Hippocampal formation (tissue), 2 donors: Measurements from ENCODE around the gene CASK.

ENCODE experiments used
- DNase-seq, 2 donors: peaks; one replicate each; lab custom pipeline; 2025; lab: John Stamatoyannopoulos, UW

CASK gene

DNA sequence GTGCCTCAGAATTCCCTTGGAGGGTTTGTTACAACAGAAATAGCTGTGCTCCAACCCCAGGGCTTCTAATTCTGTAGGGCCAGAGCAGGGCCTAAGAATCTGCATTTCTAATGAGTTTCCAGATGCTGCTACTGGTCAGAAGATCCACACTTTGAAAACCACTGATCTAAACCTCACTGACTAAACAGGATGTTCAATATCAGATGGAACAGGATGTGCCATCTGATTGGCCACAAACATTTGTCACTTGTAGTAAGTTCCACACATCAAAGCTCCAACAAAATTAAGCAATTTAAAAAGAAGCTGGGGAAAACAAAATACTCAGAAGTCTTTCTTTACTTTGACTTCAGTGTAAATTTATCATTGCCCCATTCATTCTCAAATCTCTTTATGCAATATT, 14.3 kb downstream of the CASK start:
- no peak for DNase-seq

DNA sequence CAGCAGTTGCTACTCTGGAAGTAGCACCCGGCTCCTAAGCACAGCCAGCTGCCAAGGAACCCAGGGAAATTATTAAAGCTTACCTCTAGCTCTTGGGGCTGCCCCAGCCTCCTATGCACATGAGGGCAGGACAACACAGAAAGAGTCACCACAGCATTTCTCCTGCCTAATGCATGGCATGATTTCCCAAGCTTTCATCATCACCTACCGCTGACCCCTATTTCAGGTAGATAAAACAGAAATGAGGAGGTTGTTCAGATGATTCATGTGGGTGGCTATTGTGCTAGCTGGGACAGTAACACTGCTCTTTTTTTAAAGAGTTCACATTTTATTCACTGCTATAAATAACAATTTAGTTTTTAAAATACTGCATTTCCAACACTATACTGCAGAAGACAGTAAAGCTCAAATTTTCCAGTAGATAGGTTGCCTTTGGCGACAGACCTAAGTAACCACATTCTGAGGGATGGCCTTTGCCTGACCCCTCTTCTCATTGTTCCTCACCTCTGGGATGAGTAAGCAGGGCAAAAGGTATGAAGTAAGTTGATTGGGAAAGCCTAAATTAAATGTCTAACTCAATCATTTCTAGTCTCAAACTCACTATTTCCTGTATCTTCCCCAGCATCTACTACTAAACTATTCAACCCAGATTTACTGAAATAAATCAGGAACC, 16.7 kb downstream of the CASK start:
- no peak for DNase-seq

DNA sequence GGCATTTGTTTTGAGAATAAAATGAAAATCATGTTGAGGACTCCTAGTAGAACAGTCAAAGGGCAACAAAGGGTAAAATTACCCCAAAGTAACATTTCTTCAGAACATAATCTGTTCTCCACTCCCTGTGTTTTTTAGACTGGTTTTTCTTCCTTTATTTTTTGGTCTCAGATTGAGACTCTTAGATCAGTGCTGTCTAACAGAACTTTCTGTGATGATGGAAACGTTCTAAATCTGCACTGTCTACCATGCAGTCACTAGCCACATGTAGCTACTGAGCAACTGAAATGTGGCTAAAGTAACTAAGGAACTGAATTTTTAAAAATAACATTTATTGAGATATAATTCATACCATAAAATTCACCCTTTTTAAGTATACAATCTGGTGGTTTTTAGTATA, 19.8 kb downstream of the CASK start:
- no peak for DNase-seq

DNA sequence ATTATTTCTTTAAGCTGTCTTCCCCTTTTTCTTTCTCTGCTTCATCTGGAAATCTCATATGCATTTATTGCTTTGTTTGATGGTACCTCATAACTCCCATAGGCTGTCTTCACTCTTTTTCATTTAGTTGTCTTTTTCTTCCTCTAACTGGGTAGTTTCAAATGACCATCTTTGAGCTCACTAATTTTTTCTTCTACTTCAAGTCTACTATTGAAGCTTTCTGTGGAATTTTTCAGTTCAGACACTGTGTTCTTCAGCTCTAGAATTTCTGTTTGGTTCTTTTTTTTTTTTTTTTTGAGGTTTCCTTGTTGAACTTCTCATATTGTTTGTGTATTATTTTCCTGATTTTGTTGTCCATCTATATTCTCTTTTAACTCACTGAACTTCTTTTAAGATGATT, 23.0 kb downstream of the CASK start:
- DNase-seq = no peak

DNA sequence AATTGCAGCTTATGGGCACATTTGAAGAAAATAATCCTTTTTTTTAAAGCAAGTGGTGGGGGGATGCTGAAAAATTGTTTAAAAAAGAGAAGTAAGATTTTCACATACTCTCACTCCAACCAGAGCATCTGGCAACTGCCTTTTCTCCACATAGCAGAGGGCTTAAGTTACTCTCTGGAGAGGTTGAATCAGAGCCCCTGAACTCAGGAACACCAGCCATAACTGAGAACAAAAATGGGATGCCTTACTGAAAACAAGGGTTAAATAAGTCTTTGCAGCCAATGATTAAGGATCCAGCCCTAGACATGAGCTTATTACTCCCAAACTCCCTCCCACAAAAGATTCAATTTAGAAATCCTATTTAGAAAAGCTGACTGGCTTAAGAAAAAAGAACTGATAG, 27.5 kb downstream of the CASK start:
- DNase-seq = no peak

DNA sequence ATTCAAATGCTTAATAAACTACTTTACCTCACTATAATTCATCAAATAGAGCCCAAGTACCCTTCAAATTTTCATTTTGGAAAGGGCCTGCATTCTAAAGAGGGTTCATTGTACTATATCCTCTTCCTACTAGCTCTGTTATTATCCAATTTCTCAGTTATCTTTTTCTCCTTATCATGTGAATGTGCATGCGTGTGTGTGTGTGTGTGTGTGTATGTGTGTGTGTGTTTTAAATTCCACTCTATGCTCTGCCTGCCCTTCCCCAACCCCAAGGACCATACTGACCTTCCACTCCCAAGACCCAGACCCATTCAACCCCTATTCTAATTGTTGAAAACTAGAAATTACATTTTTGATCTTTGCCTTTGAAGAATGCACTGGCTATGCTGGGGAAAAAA, 33.3 kb downstream of the CASK start:
- DNase-seq = no peak

DNA sequence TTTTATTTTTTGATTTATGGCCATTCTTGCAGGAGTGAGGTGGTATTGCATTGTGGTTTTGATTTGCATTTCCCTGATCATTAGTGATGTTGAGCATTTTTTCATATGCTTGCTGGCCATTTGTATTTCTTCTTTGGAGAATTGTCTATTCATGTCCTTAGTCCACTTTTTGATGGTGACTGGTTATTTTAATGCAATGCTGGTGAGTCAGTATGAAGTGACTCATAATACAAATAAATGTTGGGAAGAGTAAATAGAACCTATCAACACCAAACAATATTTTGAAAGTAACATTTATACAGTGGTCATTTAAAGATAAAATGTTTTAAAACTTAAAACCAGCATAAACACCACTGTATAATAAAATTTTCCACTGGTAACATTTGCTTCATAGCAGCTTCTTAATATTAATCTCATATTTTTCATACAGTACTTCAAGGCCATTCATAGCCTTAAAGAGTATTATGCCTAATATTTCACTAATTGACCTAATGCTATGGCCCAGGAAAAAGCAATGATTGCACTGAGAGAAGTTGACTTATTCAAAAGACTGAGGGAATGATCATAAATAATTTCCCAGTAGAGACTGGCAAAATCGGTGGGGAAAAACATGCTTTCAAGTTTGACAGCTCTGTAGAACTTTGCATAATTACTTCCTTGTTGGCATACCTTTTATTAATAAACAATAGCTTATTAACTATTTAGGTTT, 33.9 kb downstream of the CASK start:
- DNase-seq = no peak

DNA sequence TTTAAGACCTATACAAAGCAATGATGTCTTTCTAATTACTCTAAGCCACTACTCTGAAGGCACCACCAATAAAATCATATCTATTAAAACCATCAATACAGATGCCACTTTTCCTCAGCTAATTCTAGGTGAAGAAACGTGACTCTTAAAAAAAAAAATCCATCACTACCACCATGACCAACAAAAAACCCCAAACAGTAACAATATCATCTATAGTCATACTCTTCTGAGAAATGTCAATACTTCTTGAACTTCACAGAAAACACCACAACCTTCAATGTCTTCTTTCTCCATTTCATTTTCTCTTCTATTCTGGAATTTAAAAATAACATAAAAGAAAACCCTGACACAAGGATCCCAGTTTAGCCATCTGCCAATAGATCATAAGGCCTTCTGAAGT, 35.7 kb downstream of the CASK start:
- DNase-seq = no peak

DNA sequence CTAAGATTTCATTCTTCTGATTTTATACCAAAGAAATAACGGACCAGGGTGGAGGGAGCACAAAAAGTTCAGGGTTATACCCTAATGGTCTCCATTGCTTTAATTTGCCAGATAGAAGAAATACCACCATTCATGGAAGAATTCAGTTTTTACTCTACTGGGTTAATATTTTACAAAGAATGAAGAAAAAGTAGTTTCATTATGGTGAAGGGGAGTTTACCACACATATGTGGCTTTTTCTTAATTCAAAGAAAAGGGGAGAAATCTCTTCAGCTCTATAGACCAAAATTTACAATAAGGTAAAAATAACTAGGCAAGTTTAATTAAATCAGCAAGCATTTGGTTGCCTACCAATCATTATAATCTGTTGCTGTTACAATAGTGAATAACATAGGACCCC, 37.6 kb downstream of the CASK start:
- no peak for DNase-seq

DNA sequence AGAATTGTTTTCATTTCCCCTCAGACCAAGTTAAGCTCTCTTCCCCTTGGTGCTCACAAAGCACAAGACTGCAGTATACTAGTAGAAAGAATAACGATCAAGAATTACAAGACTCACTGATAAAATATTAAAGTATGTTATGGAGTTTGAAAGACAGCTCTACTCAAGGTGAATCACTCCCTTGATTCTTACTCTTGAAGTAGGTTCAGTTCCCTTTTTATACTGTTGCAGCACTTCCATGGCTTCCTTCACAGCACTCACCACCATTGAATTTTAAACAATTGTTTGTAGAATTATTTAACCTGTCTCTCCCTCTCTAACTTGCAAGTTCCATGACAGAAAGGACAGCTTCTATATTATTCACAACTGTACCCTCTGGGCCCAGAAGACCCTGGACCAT, 42.2 kb downstream of the CASK start:
- DNase-seq = no peak

DNA sequence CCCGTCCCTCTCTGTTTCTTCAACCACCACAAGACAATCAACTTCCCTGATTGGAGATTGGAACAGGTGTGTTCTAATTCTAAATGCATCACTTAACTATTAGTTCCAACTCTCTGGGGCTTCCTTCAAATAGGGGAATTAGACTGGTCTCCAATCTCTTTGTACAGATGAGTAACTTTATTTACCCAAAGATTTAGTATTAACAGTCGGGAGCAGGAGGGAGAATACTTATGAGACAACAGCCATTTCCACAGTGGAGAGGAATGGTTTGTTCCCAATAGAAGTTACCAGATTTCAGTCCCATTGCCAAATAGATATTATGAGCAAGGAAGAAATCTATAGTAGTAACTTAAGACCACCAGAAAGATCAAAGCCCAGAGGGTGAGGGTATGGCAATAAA, 46.2 kb downstream of the CASK start:
- no peak for DNase-seq

DNA sequence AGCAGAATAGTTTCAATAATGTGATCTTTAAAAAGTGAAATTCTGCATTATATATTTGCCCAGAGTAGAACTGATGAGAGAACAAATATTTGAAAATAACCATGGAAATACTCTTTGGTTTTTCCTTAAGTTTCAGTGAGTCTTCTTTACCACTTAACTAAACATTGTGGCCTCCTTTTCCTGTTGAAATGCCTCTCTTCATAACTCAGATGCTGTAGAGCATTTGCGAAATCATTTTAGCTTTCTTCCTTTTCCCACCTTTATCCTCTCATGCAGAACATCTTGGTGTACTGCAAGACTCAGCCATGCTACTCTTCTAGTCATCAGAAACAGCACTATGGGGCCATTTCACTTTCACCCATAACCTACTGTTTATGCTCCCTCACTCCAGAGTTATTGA, 48.2 kb downstream of the CASK start:
- no peak for DNase-seq

DNA sequence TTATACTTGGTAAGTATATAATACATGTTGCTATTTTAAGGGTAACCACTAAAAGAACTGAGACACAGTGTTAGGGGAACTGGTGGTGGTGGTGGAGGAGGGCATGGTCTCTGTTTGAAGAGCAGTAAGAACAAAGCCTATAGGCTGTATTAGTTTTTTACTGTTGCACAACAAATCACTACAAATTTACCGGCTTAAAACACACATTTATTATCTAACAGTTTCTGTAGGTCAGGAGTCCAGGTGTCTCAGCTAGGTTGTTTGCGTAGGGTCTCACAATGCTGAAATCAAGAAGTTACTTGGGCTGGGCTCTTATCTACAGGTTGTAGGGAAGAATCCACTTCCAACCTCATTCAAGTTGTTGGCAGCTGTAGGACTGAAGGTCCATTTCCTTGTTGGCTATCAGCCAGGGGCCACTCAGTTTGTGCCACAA, 52.6 kb downstream of the CASK start:
- DNase-seq = no peak

DNA sequence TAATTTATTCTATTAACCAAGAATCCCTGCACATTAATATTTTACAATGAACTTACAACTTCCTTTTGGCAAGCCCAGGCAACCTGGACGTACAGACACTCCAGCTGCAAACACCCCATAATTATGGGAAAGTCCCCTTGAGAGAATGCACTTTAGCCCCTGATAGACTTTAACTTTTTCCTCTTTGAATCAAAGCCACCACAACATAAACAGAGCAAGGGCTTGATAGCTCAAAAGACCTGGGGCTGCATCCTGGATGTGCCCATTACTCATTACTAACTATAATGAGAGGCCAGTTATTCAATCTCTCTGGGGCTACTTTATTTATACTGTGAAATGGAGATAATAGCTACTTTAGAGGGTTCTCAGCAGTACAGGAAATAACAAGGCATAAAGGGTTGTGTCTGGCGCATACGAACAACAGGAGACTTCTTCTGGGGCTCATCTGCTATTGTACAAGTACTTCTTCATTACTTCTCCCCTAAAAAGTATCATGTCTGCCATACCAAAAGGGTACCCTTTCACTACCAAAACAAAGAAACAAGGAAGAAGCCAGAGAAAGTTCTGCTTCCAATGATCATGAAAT, 54.9 kb downstream of the CASK start:
- no peak for DNase-seq

DNA sequence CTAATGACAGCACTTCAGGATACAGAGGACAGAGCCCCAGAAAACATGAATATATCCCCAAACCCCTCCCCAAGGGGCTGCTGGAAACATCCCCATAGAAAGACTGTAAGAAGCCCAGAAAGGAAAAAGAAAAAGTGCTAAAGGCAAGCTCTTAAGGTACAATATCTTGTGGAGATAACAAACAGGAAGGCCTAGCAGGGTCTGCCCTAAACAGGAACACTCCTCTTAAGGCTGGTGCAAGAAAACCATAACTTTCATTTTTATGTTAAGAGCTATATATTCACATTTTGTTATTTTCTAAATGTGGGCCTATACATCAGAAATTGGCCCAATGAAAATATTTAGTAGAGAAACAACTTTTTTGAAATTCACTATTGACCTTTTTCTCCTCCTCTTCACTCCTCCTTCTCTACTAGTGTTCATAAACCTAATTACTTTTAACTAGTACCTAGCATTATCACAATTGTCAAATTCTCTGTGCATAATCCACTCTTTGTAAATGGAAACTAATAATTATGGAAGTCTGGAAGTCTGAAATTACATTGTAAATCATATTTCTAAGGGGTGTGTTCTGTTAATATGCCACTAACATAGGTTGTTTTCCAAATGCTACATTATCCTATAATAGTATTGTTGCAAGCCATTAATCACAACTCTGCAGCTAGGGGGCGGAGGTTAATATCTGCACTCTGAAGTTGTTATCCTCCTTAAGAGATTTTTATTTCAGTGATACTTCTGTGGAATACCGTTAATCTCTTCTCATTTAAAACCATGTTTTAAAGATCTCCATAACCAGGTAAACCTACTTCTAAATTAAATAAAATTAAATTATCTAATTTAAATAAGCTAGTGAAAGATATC, 59.8 kb downstream of the CASK start:
- DNase-seq = no peak

DNA sequence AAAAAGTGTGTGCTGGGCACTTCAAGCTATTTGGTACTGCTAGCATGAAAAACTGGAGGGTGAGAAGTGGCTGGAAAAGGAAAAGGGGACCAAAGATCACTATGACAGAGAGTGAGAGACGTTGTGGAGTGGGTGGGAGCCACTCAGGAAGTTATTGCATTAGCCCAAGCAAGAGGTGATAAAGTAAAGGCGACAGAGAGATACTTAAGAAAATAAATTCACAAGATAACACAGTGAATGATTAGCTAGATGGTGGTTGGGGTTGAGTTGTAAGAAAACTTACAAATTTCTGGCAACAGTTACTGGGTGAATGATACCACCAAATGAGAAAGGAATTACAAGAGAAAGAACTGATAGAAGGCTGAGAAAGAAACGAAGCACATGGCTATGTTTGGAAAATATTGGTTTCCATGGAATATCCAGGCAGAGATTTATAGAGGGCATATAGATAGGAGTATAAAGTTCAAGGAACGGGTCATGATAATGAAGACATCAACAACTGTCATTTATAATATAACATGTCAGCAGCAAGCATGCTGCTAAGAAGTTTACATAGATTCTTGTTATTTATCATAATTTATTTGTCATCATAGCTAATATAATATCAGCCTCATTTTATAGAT, 60.7 kb downstream of the CASK start:
- DNase-seq = no peak

DNA sequence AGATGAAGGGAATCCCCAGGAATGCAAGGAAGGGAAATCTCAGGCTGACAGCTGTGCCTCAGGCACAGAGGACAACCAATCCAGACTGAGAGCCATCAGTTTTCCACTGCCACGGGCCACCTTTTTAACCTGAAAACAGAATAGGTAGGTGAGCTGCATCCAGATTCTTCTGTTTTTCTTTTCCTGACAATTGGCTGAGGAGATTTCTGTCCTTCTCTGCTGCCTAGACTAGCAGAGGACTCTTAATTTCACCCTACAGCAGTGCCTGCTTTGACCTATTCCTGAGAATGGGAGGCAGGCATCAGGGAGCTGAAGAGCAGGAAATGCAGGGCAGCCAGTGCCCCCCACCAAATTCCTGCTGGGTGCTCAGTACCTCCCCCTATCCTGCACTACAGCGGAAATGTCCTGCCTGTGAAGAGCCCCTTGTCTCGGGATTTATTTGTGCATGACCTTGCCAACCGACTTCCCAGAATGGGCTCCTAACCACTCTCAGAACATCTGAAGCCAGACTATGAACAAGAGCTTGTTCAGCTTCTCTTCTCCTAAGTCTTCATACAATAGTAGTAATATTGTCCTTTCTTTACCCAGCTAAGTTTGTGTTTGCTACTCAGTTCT, 65.1 kb downstream of the CASK start:
- DNase-seq = no peak

DNA sequence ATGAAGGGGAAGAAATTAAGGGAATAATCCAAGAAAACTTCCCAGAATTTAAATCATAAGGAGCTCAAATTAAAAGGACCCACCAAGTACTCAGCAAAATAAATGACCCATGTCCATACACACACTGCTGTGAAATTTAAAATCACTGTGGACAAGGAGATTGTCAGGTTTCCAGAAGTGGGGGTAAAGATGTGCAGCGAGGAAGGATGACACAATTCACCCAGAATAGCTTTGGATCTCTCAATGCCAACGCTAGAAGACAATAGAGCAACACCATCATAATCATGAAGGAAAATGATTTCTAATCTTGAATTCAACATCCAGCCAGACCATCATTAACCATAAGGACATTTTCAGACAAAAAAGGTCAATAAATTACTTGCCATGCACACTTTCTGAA, 65.7 kb downstream of the CASK start:
- no peak for DNase-seq

DNA sequence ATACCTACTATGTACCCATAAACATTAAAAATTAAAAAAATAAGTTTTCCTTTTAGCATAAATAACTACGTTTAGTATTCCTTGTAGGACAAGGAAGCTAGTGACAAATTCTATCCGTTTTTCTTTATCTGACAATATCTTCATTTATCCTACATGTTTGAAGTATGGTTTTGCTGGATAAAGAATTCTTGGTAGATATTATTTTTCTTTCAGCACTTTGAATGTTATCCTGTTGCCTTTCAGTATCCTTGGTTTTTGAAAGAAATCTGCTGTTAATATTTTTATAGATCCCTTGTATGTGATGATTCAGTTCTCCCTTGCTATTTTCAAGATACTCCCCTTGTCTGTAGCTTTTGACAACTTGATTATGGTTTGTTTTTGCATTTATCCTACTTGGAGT, 76.6 kb downstream of the CASK start:
- no peak for DNase-seq

DNA sequence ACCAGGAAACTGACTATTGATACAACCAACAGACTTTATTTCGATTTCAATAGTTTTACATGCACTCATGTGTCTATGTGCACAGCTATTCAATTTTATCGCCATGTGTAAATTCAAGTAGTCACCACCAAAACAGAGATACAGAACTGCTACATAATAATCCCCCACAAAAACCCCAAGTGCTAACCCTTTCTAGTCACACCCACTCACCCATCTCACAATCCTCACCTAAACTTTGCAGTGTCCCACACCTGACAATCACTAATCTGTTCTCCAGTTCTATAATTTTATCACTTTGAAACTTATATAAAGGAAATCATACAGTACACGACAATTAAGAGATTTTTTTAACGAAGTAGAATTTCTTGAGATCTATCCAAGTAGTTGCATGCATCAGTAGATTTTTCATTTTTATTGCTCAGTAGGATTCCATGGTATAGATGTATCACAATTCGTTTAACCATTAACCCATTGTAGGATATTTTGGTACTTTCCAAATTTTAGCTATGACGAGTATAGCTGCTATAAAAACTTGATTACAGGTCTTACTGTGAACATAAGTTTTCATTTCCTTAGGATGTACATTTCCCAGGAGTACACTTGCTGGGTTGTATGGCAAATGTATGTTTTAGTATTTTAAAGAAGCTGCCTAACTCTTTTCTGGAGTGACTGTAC, 85.9 kb downstream of the CASK start:
- no peak for DNase-seq

DNA sequence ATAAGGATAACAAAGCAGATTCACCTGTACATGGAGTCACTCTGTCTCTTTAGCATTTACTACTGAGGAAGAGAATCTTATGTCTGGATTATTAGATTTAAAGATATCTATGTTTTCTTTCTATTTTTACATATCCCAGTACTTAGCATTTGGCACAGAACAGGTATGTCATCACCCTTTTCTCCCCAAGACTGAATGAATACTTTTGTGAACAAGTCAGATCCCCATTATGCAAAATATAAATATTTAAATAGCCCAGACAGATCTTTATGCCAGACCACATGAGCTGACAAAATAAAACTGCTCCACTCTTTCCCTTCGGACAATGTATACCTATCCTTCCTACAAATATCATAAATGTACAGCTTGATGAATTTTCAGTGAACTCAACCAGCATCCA, 94.5 kb downstream of the CASK start:
- no peak for DNase-seq
